ENCODE measurements around the gene WDR27. TPM values are rescaled to one million over a fixed set of nuclear protein-coding genes. Genes with fewer than 3 reads are reported as not detected.

Gene WDR27
- polyA plus RNA-seq, 1 donor from 2014 or later: 35.8 TPM

Other genes starting within 250 kb of the WDR27 start
- 16.6 and 17.8 TPM in 2 replicates for gene C6orf120, start 97 bp upstream of the WDR27 start, polyA plus RNA-seq
- gene PHF10, start 22.5 kb upstream of the WDR27 start, polyA plus RNA-seq: 42.9 and 48.9 TPM in 2 replicates
- 1.8 and 2.8 TPM in 2 replicates for gene DYNLT2, start 49.5 kb upstream of the WDR27 start, polyA plus RNA-seq
- 39.1 and 51.2 TPM in 2 replicates for gene ERMARD, start 49.6 kb upstream of the WDR27 start, polyA plus RNA-seq

All from neural cell (in vitro differentiated cells).